ENCODE results near the gene LMAN1L.

The LMAN1L gene

DNA sequence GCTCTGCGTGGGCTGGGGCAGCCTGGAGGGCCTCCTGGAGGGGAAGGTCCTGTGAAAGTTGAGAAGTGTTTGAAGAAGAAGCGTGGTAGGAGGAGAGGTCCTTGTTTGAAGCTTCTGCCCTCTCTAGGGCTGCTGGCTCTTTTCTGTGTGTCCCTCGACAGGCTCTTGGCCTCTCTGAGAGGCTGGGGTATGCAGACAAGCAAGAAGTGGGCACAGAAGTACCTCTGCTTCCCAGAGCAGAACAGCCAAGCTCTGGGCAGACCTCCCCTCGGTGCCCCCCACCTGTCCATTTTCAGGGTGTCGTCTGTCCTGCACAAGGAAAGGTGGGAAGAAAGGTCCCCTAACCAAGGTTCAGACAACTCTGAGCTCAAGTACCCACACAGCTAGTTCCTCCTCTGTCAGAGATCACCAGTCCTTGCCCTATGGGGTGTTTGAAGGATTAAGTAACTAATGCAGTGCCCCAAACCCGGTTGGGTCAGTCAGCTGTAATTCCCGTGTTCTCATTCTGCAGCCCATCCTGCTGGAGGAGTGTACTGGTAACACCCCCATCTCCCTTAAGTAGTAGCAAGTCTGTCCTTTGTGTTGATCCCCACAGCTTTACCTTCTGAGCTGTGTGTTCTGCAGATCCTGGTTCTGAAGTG, 24.5 kb upstream of the LMAN1L start:
- Mint-ChIP-seq H3K4me1 (peaks cover 77% of the 10 kb centered on the region), H3K36me3 (peaks cover 28% of the 10 kb centered on the region), H3K4me3 (peak overlapping the region; percentile 91), H3K27me3 (no peaks in the 10 kb centered on the region), H3K27ac (peak overlapping the region; percentile 96), H3K9me3 (no peaks in the 10 kb centered on the region)

DNA sequence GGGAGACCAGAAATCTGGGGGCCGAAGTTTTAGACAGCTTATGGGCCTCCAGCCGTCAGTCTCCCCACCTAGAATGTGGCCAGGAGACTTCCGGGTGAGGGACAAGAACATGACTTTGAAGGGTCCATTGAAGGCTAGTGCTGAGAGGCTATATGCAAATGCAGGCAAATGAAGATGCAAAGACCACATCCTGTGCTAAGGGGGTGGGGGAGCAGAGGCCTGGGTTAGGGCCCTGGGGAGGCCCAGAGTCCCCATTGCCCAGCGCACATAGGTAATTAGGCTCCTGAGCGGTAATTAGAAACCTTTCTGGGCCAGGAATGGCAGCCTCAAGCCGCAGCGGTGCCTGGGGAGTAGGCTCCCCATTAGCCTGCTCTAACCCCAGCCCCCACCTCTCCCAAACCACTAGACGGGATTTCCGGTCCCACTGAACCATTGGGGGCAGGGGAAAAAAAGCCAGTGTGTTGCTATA, 23.9 kb upstream of the LMAN1L start:
- Mint-ChIP-seq H3K27ac (peak overlapping the region; percentile 96), H3K4me1 (peaks cover 83% of the 10 kb centered on the region), H3K9me3 (no peaks in the 10 kb centered on the region), H3K36me3 (peaks cover 24% of the 10 kb centered on the region), H3K27me3 (no peaks in the 10 kb centered on the region), H3K4me3 (peak overlapping the region; percentile 91)

DNA sequence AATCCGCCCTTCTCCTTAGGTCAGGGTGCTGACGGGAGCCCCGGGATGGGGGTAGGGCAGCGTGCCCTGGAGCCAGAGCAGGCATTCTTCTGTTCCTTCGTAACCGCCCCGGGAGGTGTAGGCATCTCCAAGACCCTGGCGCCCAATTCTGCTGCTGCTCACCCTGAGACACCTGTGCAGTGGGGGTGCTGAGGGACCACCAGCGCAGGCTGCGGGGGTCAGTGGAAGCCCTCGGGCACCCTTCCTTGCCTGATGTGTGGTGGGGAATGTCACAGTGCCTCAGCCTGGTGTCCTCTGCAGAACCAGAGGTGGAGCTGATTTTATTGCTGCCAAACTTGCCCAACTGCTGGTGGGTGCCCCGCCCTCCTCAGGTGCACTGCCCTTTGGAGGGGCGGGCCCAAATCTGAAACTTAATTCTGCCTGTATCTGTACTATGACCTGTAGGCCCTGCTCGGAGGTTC, 23.4 kb upstream of the LMAN1L start:
- Mint-ChIP-seq H3K4me3 (peak overlapping the region; percentile 91), H3K27me3 (no peaks in the 10 kb centered on the region), H3K4me1 (peaks cover 84% of the 10 kb centered on the region), H3K36me3 (peaks cover 24% of the 10 kb centered on the region), H3K9me3 (no peaks in the 10 kb centered on the region), H3K27ac (peak overlapping the region; percentile 90)

DNA sequence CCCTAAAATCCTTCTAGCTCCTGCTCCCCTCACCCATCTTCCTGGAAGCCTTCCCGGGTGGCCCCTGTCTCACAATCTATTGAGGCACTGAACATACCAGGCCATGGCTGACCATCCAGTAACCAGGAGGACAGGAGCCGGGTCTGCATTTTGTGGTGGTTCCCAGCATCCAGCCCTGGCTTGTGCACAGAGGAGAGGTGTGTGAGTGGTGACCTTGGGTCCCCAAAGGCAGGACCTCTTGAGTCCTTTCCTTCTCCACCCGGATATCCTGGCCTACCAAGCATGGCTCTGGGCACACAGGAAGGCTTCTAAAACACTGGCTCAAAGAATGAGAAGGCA, 22.9 kb upstream of the LMAN1L start:
- H3K36me3 Mint-ChIP-seq, result peaks cover 23% of the 10 kb centered on the region
- no peaks in the 10 kb centered on the region for H3K9me3 Mint-ChIP-seq
- peaks cover 84% of the 10 kb centered on the region for H3K4me1 Mint-ChIP-seq
- peak overlapping the region; percentile 90 for H3K27ac Mint-ChIP-seq
- H3K4me3 Mint-ChIP-seq, result peak overlapping the region; percentile 91
- no peaks in the 10 kb centered on the region for H3K27me3 Mint-ChIP-seq

DNA sequence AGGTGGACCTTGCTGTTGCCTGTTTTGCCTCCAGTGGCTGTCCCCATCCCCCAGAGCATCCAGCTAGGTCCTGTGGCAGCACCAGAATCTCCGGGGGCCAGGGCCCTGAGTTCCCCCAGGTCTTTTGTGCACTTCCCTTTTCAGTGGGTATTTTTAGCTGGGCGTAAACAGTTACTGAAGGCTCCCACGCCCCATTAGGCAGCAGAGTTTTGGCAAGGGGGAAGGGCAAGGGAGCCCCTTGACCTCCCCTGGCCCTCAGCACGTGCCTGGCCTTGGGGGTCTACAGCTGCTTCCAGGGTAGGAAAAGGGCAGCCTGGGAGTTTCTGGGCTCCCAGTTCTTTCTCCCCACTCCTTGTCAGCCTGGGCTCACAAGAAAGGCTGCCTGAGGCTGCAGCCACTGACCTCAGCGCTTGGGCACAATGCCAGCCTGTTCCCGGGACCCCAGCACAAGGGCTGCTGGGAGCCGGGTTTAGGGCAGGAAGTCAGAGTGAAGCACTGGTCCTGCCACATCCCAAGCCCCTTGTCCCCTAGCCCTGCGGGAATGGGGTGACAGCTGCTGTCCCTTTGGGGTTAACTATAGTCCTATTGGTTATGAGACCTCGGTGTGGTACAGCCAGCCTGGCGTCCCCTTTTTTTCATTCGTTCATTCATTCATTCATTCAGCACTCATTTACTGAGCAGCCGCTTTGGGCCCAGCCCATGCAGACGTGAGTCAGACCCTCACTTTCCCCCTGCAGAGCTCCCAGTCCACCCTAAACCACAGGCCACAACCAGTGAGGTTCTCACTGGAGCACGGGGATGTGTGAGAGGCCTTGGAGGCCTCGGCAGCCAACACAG, 22.3 kb upstream of the LMAN1L start:
- Mint-ChIP-seq H3K9me3 (no peaks in the 10 kb centered on the region), H3K4me1 (peaks cover 84% of the 10 kb centered on the region), H3K27me3 (no peaks in the 10 kb centered on the region), H3K4me3 (peak overlapping the region; percentile 91), H3K27ac (peak overlapping the region; percentile 96), H3K36me3 (peaks cover 17% of the 10 kb centered on the region)

DNA sequence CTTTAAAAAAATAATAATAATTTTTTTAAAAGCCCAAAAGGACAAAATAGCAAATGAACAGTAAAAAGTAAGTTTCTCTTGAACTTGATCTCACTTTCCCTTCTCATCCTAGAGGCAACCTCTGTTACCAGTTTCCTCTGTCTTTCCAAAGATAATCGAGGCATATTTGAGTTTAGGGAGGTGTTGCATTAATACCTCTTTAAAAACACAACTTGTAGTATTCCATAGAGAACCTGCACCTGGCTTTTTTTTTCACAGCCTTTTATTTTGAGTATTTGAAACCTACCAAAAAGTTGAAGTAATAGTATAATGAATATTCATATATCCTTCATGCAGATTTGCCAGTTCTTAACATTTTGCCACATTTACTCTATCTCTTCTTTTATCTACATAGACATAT, 21.6 kb upstream of the LMAN1L start:
- Mint-ChIP-seq H3K4me1 (peaks cover 84% of the 10 kb centered on the region), H3K27ac (peak overlapping the region; percentile 91), H3K4me3 (peak overlapping the region; percentile 81), H3K36me3 (peaks cover 15% of the 10 kb centered on the region), H3K27me3 (no peaks in the 10 kb centered on the region), H3K9me3 (no peaks in the 10 kb centered on the region)

DNA sequence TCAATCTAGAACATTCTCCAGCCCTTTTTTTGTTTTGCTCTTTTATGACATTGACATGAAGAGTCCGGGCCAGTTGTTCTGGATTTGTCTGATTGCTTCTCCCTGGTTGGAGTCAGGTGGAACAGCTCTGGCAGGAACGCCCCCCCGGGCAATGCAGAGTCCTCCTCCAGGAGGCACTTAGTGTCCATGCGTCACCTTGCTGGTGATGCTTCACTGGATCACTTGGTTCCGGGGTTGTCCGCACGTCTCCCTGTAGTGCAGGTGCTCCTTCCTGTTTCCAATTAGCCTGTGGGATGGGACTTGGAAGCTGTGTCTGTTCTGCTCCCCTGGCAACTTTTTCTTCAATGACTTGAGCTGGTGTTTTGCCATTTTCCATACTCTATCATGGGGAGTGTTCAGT, 21.0 kb upstream of the LMAN1L start:
- Mint-ChIP-seq H3K36me3 (peaks cover 17% of the 10 kb centered on the region), H3K4me1 (peaks cover 87% of the 10 kb centered on the region), H3K9me3 (no peaks in the 10 kb centered on the region), H3K27me3 (no peaks in the 10 kb centered on the region), H3K4me3 (peak overlapping the region; percentile 81), H3K27ac (peak overlapping the region; percentile 91)

DNA sequence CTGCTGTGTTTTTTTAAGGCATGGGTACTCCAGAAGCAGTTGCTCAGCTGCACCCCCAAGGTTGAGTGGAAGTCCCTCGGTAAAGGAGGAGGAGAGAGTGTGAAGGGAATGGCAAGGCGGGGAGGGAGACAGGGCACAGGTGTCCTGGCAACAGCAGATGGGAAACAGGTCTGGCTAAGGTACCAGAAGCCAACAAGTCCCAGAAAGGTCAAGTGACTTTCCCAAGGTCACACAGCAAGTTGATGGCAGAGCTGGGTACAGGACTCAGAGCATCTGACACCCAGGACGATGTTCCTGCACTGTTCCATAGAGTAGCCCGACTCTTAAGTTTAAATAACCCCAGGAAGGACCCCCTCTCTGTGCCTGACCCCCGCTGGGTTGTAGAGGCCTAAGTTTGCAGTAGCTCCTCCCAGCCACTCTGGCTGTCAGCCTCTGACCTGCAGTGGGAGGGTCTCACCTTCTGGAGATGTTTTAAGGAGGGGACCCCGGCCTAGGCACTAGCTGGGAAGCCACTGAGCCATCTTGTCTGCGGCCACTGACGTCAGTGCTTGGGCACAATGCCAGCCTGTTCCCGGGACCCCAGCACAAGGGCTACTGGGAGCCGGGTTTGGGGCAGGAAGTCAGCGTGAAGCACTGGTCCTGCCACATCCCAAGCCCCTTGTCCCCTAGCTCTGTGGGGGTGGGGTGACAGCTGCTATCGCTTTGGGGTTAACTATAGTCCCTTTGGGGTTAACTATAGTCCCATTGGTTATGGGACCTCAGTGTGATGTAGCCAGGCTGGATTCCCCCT, 20.2 kb upstream of the LMAN1L start:
- Mint-ChIP-seq H3K36me3 (peaks cover 17% of the 10 kb centered on the region), H3K27ac (peak overlapping the region; percentile 91), H3K4me1 (peaks cover 85% of the 10 kb centered on the region), H3K4me3 (peak overlapping the region; percentile 81), H3K27me3 (no peaks in the 10 kb centered on the region), H3K9me3 (no peaks in the 10 kb centered on the region)

DNA sequence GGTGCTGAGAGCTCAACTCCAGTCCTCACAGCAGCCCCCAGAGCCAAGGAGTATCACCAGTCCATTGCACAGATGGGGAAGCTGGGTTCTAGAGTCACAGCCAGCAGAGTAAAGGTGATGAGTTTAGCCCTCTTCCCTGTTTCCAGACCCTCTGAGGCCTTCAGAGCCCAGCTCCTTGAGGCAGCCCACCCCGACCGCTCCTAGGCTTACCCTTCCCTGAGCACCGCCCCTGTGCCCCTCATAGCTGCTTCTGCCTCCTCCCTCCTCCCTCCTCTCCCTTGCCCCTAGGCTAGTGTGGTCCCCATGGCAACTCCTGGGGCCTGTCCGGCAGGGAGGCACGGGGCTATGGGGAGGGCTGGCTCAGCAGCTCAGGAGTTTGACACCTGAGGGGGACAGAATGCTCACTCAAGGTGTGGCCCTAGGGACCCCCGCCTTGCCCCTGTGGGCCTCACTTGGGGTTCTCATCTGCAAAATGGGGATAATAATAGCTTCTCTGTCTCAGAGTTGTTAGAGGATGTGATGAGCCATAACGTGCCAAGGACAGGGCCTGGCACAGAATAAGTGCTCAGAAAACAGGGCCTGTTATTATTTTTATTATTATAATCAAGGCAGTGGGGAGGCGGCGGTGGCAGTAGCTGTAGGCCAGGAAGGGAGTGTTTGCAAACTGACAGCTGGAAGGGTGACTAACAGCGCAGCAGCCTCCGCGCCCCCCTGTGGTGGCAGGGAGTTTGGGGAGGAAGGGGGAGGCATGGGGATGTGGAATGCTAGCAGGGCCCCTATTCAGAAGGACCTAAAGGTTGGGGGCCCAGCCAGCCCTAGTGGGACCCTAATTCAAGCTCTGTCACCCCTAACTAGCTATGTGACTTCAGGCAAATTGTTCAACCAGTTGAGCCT, 19.3 kb upstream of the LMAN1L start:
- H3K27me3 Mint-ChIP-seq, result no peaks in the 10 kb centered on the region
- no peaks in the 10 kb centered on the region for H3K9me3 Mint-ChIP-seq
- H3K4me1 Mint-ChIP-seq, result peaks cover 84% of the 10 kb centered on the region
- peak overlapping the region; percentile 72 for H3K27ac Mint-ChIP-seq
- peaks cover 13% of the 10 kb centered on the region for H3K36me3 Mint-ChIP-seq
- peak overlapping the region; percentile 55 for H3K4me3 Mint-ChIP-seq

DNA sequence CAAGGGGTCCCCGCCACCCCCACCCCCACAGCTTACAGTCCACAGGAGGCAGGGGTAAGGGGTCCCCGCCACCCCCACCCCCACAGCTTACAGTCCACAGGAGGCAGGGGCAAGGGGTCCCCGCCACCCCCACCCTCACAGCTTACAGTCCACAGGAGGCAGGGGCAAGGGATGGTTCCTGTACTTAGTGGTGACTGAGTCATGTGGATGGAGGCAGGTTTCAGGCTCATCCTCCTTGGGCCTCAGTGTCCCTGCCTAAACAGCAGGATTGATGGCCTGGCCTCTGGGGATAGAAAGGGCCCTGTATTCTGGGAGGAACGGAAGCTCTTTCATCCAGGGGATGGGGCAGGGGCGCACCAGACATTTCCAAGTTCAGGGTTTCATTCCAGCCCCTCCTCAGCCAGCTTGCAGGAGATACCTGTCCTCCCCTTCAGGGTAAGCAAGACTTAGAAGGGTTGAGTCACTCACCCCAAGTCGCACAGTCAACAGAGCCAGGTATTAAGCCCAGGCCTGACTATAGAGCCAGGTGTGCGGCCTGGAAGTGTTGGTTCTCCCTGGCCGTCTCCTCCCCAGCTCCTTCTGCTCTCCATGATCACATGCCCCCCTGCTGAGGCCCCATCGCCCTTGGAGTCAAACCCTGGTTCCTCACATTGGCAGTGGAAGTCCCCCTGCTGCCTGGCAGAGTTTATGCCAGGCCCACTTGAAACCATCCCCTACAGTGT, 18.2 kb upstream of the LMAN1L start:
- H3K9me3 Mint-ChIP-seq, result no peaks in the 10 kb centered on the region
- peaks cover 83% of the 10 kb centered on the region for H3K4me1 Mint-ChIP-seq
- H3K36me3 Mint-ChIP-seq, result peaks cover 13% of the 10 kb centered on the region
- H3K4me3 Mint-ChIP-seq, result peak overlapping the region; percentile 26
- H3K27ac Mint-ChIP-seq, result peak overlapping the region; percentile 88
- H3K27me3 Mint-ChIP-seq, result no peaks in the 10 kb centered on the region

DNA sequence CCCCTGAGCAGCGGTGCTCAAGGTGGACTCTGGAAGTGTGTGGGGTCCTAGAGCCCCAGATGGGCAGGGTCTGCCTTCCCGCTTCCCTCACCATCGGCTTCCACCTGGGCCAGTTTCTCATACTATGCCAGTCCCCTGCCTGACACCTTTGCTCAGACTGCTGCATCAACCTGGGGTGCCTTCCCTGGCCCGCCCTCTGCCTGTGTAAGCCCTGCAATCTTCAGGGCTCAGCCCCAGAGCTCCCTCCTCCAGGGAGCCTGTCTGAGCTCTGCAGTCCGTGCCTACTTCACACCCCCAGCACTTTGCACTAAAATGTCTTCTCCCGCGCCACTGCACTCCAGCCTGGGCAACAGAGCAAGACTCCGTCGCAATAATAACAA, 17.7 kb upstream of the LMAN1L start:
- Mint-ChIP-seq H3K4me1 (peaks cover 83% of the 10 kb centered on the region), H3K4me3 (peak overlapping the region; percentile 26), H3K9me3 (no peaks in the 10 kb centered on the region), H3K27me3 (no peaks in the 10 kb centered on the region), H3K36me3 (peaks cover 11% of the 10 kb centered on the region), H3K27ac (peak overlapping the region; percentile 88)

DNA sequence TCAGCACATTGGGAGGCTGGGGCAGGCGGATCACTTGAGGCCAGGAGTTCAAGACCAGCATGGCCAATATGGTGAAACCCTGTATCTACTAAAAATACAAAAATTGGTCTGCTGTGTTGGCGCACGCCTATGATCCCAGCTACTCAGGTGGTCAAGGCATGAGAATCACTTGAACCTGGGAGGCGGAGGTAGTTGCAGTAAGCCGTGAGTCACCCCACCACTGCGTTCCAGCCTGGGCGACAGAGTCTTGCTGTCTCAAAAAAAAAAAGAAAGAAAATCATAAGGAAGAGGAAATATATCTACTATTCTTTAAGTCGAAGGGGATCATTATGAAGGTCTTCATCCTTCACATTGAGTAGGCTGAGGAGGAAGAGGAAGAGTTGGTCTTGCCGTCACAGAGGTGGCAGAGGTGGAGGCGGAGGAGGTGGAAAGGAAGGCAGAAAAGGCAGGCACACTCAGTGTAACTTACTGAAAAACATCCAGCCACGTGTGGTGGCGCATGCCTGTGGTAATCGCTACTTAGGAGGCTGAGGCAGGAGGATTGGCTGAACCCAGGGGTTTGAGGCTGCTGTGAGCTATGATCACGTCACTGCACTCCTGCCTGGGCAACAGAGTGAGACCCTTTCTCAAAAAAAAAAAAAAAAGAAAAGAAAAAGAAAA, 16.5 kb upstream of the LMAN1L start:
- H3K9me3 Mint-ChIP-seq, result no peaks in the 10 kb centered on the region
- H3K4me3 Mint-ChIP-seq, result peak overlapping the region; percentile 71
- H3K4me1 Mint-ChIP-seq, result peaks cover 75% of the 10 kb centered on the region
- H3K27me3 Mint-ChIP-seq, result no peaks in the 10 kb centered on the region
- peaks cover 9% of the 10 kb centered on the region for H3K36me3 Mint-ChIP-seq
- H3K27ac Mint-ChIP-seq, result peak overlapping the region; percentile 98

DNA sequence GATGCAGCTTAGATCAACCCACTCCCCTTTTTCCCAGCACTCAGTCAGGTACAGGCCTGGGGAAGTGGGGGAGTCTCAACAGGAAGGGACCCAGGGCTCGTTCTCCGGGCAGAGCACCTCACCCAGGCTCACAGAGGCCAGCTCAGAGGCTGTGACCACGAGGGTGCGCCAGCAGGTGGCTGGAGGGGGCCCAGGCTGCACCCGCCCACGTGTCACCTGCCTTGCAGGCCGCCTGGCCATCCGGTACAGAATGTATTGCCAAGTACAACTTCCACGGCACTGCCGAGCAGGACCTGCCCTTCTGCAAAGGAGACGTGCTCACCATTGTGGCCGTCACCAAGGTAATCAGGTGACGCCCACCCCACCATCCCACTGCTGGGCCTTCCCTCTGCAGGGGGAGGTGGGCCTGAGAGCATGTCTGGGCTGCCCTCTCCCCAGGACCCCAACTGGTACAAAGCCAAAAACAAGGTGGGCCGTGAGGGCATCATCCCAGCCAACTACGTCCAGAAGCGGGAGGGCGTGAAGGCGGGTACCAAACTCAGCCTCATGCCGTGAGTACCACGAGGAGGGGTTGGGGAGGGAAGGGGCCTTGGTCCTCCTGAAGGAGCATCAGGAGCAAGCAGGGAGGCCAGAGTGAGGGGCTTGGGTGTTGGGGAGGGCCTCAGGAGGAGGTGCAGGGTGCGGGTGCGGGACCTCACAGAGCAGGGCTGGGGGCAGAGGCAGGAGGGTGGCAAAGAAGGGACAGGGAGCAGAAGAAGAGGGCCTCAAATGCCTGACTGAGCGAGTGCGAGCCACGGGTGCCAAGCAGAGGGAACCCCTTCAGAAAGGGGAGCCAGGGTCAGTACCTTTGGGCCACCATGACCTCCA, 14.0 kb upstream of the LMAN1L start:
- Mint-ChIP-seq H3K27me3 (no peaks in the 10 kb centered on the region), H3K4me1 (peaks cover 51% of the 10 kb centered on the region), H3K4me3 (peak overlapping the region; percentile 4), H3K27ac (peak overlapping the region; percentile 46), H3K9me3 (no peaks in the 10 kb centered on the region), H3K36me3 (peaks cover 3% of the 10 kb centered on the region)
